HT1080 (cell line): ENCODE measurements around the gene CUL9. TPM values are rescaled to one million over a fixed set of nuclear protein-coding genes. Genes with fewer than 3 reads are reported as not detected.

Experiments used
- DNase-seq: peaks from one replicate; pipeline ENCODE4 v3.0.0-alpha.2; 2015; ENCODE audit warnings: low read depth
- total RNA-seq: library from RNA; depleted of rRNA; stranded (reverse); fragments of >200 nt; shearing (Covaris generic); gene quantifications from 2 replicates; pipeline ENCODE4 v1.2.3, GENCODE V29; 2014; rRNA removed

The CUL9 gene
- total RNA-seq, 1 experiment from 2014 or later = 15.2 TPM

DNA sequence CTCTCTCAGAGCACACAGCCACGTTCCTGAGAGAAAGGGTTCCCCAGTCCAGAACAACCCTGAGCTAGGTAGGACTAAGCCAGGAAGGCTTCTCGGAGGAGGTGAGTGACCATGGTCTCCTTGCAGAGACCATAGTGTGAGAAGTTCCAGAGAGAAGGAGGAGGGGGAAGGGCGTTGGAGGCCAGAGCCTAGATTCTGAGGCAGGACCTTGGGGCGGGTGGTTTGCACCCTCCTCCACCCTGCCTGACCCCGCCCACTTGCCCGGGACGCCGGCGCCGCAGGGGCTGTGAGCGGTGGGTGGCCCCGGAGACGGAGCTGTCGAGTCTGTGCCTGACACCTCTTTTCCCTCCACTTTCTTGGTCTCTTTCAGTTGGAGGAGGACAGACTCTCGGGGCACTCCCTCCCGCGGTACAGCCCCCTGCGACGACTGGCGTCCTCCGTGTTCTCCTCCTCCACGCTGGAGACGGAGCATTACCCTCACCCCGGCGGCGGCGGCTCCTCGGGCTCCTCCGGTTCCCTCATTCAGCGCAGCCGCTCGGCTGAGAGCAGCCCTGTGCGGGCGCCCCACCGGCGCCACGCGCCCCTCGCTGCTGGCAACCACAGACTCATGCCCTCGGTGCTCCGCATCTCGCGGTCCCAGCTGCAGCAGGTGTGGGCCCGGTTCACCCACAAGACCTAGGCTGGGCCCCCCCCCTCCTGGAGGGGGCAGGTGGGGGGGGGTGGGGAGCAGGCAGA is 87.4 kb downstream of the CUL9 start:
- DNase-seq = no peak

DNA sequence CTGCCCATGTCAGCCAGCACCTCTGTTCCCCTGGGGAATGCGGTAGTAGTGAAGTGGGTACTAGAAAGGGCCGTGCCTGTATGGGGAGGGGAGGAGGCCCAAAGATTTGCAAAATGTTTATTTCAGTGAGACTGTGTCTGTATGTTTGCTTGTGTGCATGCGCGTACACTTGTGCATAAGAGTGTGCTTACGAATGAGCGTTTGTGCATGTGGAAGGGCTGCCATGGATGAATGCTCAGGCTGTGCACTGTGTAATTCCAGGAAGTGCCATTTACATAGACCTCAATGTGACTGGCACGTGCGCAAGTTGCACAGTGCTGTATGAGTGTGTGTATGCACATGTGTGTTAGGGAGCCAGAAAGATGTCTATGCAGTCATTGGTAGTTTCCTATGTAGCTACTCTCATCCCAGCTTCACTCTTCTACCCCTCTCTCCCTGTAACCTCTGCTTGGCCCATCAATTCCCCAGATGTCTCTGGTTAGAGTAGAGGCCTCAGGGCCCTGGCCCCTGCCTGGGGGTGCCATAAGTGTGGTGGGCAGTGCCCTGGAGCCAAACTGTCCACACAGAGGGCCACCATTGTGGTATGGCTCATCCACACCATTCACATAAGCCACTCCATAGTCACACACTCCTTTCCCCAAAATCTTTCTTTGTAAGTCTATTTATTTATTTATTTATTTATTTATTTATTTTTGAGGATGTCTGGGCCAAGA is 89.3 kb downstream of the CUL9 start:
- no peak for DNase-seq

DNA sequence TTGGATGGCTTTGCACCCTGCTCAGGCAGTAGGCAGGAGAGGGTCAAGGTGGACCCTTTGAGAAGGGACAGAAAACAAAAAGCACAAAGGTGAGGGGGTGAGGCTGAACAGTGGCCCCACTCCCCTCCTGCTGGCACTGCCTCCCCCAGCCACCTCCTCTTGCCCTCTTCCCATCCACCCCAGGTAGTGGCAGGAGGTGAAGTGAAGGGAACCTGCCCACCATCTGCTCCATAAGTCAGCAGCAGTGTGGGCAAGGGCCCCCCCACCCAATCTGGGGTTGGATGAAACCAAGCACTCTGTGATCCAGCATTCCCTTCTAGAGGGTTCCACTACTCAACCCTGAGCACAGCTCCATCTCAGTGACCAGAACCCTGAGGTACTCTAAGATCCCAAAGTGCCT is 89.9 kb downstream of the CUL9 start:
- DNase-seq = no peak

DNA sequence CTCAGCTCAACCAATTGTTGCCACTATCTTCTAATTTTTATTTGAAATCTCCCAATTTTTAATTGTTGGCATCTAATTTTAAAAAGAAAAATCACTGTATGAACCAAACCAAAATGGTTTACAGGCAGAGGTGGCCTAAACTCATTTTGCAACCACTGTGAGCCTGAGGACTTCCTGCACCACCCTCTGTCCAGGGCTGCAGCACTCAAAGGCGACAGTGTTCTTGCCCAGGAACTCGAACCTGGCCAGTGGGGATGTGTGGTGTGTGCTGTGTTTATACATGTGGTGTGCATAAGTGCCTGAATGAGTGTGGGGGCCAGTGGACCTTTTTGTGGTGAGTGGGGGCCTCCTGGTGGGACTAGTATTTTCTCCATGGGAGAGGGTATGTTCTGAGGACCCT is 91.7 kb downstream of the CUL9 start:
- DNase-seq = no peak

Other genes with a start within 250 kb of the CUL9 start
- gene GNMT, start 221.4 kb upstream of the CUL9 start, total RNA-seq = not detected in 2 replicates
- gene PEX6, start 203.0 kb upstream of the CUL9 start, total RNA-seq = 21.2 and 25.4 TPM in 2 replicates
- 37.2 and 43.5 TPM in 2 replicates for gene PPP2R5D, start 197.6 kb upstream of the CUL9 start, total RNA-seq
- gene MEA1, start 168.2 kb upstream of the CUL9 start, total RNA-seq = 98.7 and 127 TPM in 2 replicates
- gene KLHDC3, start 167.9 kb upstream of the CUL9 start, total RNA-seq = 119 and 133 TPM in 2 replicates
- 134 and 137 TPM in 2 replicates for gene RRP36, start 160.6 kb upstream of the CUL9 start, total RNA-seq
- gene CUL7, start 128.3 kb upstream of the CUL9 start, total RNA-seq = 19.4 and 19.6 TPM in 2 replicates
- 32.5 and 54.0 TPM in 2 replicates for gene MRPL2, start 122.8 kb upstream of the CUL9 start, total RNA-seq
- 9.4 and 10.7 TPM in 2 replicates for gene KLC4, start 122.6 kb upstream of the CUL9 start, total RNA-seq
- gene PTK7, start 105.9 kb upstream of the CUL9 start, total RNA-seq = 35.8 and 38.2 TPM in 2 replicates
- 32.8 and 35.5 TPM in 2 replicates for gene SRF, start 10.9 kb upstream of the CUL9 start, total RNA-seq
- gene DNPH1, start 47.3 kb downstream of the CUL9 start, total RNA-seq = 92.6 and 123 TPM in 2 replicates
- gene TTBK1, start 61.3 kb downstream of the CUL9 start, total RNA-seq = 0.06 TPM in 1 of 2 replicates, not detected in the other
- gene SLC22A7, start 116.1 kb downstream of the CUL9 start, total RNA-seq = not detected in 2 replicates
- gene CRIP3, start 126.6 kb downstream of the CUL9 start, total RNA-seq = not detected in 2 replicates
- gene ZNF318, start 187.5 kb downstream of the CUL9 start, total RNA-seq = 4.8 and 6.4 TPM in 2 replicates
- 8.4 and 11.7 TPM in 2 replicates for gene ABCC10, start 245.3 kb downstream of the CUL9 start, total RNA-seq